Neural cell (in vitro differentiated cells): ENCODE data around the gene ETFA.

Experiments used
- EP300 ChIP-seq: fragments of 450-650 bp; conservative IDR thresholded peaks from 2 replicates; pipeline ENCODE4 v1.6.1; 2014; ENCODE audit warnings: antibody characterized with exemption, mild to moderate bottlenecking, moderate library complexity; ENCODE audit not compliant: poor library complexity, severe bottlenecking
- EZH2 ChIP-seq: fragments of 200-600, 300-800 bp; shearing (Covaris generic), sonication (generic); IDR thresholded peaks from 2 replicates; pipeline ENCODE4 v1.6.1; 2014; ENCODE audit warnings: antibody characterized with exemption, low read length, borderline replicate concordance, mild to moderate bottlenecking; ENCODE audit not compliant: insufficient read depth, poor library complexity, severe bottlenecking
- TAF1 ChIP-seq: IDR thresholded peaks from 2 replicates; pipeline ENCODE4 v1.6.1; 2012; ENCODE audit warnings: low read depth
- TF ChIP-seq, protein P1 (sequence below): fragments of 450-650 bp; IDR thresholded peaks from 2 replicates; pipeline ENCODE4 v1.5.1; 2014; ENCODE audit warnings: antibody characterized with exemption, mild to moderate bottlenecking, moderate library complexity; ENCODE audit not compliant: poor library complexity, severe bottlenecking
- TF ChIP-seq, protein P2 (sequence below): IDR thresholded peaks from 2 replicates; pipeline ENCODE4 v1.6.1; 2012; ENCODE audit warnings: borderline replicate concordance

DNA sequence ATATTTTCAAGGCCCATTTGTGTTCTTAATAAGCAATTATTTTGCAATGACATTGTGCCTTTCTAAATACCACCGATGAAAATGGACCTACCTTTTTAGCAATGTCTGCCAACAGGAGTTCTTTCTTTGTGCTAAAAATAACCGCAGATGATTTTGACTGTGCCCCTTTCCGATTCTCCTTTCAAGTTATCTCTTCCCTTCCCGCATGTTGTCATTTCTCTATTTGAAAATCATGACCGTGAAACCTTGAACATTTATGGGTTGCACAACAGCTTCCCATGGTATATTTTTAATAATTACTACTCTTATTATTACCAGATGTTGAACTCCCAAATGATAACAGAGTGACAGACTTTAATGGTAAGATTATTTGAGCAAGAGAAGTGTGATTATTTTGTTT is 10.3 kb upstream of the ETFA start:
- TF ChIP-seq, protein P1, sequence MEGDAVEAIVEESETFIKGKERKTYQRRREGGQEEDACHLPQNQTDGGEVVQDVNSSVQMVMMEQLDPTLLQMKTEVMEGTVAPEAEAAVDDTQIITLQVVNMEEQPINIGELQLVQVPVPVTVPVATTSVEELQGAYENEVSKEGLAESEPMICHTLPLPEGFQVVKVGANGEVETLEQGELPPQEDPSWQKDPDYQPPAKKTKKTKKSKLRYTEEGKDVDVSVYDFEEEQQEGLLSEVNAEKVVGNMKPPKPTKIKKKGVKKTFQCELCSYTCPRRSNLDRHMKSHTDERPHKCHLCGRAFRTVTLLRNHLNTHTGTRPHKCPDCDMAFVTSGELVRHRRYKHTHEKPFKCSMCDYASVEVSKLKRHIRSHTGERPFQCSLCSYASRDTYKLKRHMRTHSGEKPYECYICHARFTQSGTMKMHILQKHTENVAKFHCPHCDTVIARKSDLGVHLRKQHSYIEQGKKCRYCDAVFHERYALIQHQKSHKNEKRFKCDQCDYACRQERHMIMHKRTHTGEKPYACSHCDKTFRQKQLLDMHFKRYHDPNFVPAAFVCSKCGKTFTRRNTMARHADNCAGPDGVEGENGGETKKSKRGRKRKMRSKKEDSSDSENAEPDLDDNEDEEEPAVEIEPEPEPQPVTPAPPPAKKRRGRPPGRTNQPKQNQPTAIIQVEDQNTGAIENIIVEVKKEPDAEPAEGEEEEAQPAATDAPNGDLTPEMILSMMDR: no peak
- no peak for TF ChIP-seq TAF1
- TF ChIP-seq EZH2: no peak
- no peak for TF ChIP-seq EP300
- TF ChIP-seq, protein P2, sequence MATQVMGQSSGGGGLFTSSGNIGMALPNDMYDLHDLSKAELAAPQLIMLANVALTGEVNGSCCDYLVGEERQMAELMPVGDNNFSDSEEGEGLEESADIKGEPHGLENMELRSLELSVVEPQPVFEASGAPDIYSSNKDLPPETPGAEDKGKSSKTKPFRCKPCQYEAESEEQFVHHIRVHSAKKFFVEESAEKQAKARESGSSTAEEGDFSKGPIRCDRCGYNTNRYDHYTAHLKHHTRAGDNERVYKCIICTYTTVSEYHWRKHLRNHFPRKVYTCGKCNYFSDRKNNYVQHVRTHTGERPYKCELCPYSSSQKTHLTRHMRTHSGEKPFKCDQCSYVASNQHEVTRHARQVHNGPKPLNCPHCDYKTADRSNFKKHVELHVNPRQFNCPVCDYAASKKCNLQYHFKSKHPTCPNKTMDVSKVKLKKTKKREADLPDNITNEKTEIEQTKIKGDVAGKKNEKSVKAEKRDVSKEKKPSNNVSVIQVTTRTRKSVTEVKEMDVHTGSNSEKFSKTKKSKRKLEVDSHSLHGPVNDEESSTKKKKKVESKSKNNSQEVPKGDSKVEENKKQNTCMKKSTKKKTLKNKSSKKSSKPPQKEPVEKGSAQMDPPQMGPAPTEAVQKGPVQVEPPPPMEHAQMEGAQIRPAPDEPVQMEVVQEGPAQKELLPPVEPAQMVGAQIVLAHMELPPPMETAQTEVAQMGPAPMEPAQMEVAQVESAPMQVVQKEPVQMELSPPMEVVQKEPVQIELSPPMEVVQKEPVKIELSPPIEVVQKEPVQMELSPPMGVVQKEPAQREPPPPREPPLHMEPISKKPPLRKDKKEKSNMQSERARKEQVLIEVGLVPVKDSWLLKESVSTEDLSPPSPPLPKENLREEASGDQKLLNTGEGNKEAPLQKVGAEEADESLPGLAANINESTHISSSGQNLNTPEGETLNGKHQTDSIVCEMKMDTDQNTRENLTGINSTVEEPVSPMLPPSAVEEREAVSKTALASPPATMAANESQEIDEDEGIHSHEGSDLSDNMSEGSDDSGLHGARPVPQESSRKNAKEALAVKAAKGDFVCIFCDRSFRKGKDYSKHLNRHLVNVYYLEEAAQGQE: no peak
